Progenitor cell of endocrine pancreas (in vitro differentiated cells): Measurements from ENCODE around the gene CLDN16. TPM values are rescaled to one million over a fixed set of nuclear protein-coding genes. Genes with fewer than 3 reads are reported as not detected.

ENCODE experiments used
- DNase-seq: peaks from one replicate; pipeline ENCODE4 v3.0.0; 2021; ENCODE audit warnings: low spot score; ENCODE audit not compliant: unreplicated experiment
- H3K27ac Mint-ChIP-seq: 2 replicates; pipeline ENCODE4 v1.8.0; 2021; ENCODE audit warnings: mild to moderate bottlenecking, moderate library complexity, mixed read lengths
- H3K27me3 Mint-ChIP-seq: 2 replicates; pipeline ENCODE4 v1.8.0; 2021; ENCODE audit warnings: mixed read lengths
- H3K36me3 Mint-ChIP-seq: 2 replicates; pipeline ENCODE4 v1.8.0; 2022; ENCODE audit warnings: mixed read lengths; ENCODE audit not compliant: insufficient read depth
- H3K4me1 Mint-ChIP-seq: 2 replicates; pipeline ENCODE4 v1.8.0; 2021; ENCODE audit warnings: low read depth, mixed read lengths
- H3K4me3 Mint-ChIP-seq: 2 replicates; pipeline ENCODE4 v1.8.0; 2021; ENCODE audit warnings: low read depth, mild to moderate bottlenecking, moderate library complexity, mixed read lengths
- H3K9me3 Mint-ChIP-seq: 2 replicates; pipeline ENCODE4 v1.8.0; 2021; ENCODE audit warnings: low read depth, mixed read lengths
- CTCF ChIP-seq: fragments of 200-600 bp; sonication (generic); IDR thresholded peaks from one replicate; pipeline ENCODE4 v1.5.0; 2021; ENCODE audit warnings: antibody characterized with exemption, mild to moderate bottlenecking; ENCODE audit not compliant: unreplicated experiment
- long read RNA-seq: library from polyadenylated mRNA; unstranded; transcript quantifications from one replicate; pipeline ENCODE4 v2.0.0, GENCODE V29; 2020
- total RNA-seq: library from RNA; stranded (reverse); gene quantifications from 2 replicates; pipeline ENCODE4 v1.2.1, GENCODE V29; 2021

Gene CLDN16
- total RNA-seq, result 0.31 TPM in 2 replicates
- long read RNA-seq, result 0 reads

GRCh38 chr3:190387578-190388213 is at the start of gene CLDN16:
CLDN16 (plus strand) TSS chr3:190388163; CDS start chr3:190388330, 167 bp downstream.
- DNase-seq, result no peak
- Mint-ChIP-seq H3K36me3 (no peaks in the 10 kb centered on the region), H3K9me3 (no peaks in the 10 kb centered on the region), H3K4me1 (peaks cover 1% of the 10 kb centered on the region), H3K27me3 (no peaks in the 10 kb centered on the region), H3K4me3 (no peak within 1 kb of the TSS), H3K27ac (peak within 1 kb of the TSS; percentile 62)
- TF ChIP-seq CTCF, result no peak

- Mint-ChIP-seq H3K4me1 (peaks cover 9% of the 10 kb centered on the region), H3K9me3 (peaks cover 22% of the 10 kb centered on the region), H3K27me3 (no peaks in the 10 kb centered on the region), H3K36me3 (peaks cover 3% of the 10 kb centered on the region), H3K27ac (peak overlapping the region; percentile 67), H3K4me3 (no peak overlapping the region)
- DNase-seq, result no peak
- no peak for TF ChIP-seq CTCF
Observed at GRCh38 chr3:190338717-190339116, 49.2 kb upstream of the CLDN16 start.

GRCh38 chr3:190339130-190339529 is 48.8 kb upstream of the CLDN16 start:
- peak; percentile 50 for TF ChIP-seq CTCF
- H3K4me1 Mint-ChIP-seq, result peaks cover 9% of the 10 kb centered on the region
- H3K36me3 Mint-ChIP-seq, result peaks cover 3% of the 10 kb centered on the region
- H3K9me3 Mint-ChIP-seq, result peaks cover 22% of the 10 kb centered on the region
- peak overlapping the region; percentile 67 for H3K27ac Mint-ChIP-seq
- DNase-seq, result no peak
- H3K4me3 Mint-ChIP-seq, result no peak overlapping the region
- no peaks in the 10 kb centered on the region for H3K27me3 Mint-ChIP-seq

GRCh38 chr3:190340071-190340470 is 47.9 kb upstream of the CLDN16 start:
- H3K27me3 Mint-ChIP-seq, result no peaks in the 10 kb centered on the region
- DNase-seq, result no peak
- peaks cover 3% of the 10 kb centered on the region for H3K36me3 Mint-ChIP-seq
- H3K4me1 Mint-ChIP-seq, result peaks cover 15% of the 10 kb centered on the region
- H3K27ac Mint-ChIP-seq, result no peak overlapping the region
- TF ChIP-seq CTCF, result no peak
- H3K4me3 Mint-ChIP-seq, result no peak overlapping the region
- H3K9me3 Mint-ChIP-seq, result peaks cover 22% of the 10 kb centered on the region

- H3K9me3 Mint-ChIP-seq, result peaks cover 28% of the 10 kb centered on the region
- no peak for TF ChIP-seq CTCF
- no peak overlapping the region for H3K4me3 Mint-ChIP-seq
- peaks cover 1% of the 10 kb centered on the region for H3K36me3 Mint-ChIP-seq
- H3K27me3 Mint-ChIP-seq, result no peaks in the 10 kb centered on the region
- H3K4me1 Mint-ChIP-seq, result peaks cover 14% of the 10 kb centered on the region
- H3K27ac Mint-ChIP-seq, result peak overlapping the region; percentile 62
- DNase-seq, result no peak
Observed at GRCh38 chr3:190345027-190345821, 42.7 kb upstream of the CLDN16 start.
